ENCODE results near the gene KRT75.

Gene KRT75

GRCh38 chr12:52415870-52416750, 18.1 kb downstream of the KRT75 start:
- Histone ChIP-seq H3K9ac (ENCODE audit: low read length) (no peak overlapping the region), H3K27ac (ENCODE audit: low read length) (no peak overlapping the region), H3K9me3 (ENCODE audit: insufficient read depth, low read length) (no peaks in the 10 kb centered on the region)

GRCh38 chr12:52414936-52415335, 19.2 kb downstream of the KRT75 start:
- no peak overlapping the region for H3K27ac ChIP-seq (ENCODE audit: low read length)
- H3K36me3 ChIP-seq (replicated peaks; ENCODE audit: low read depth, low read length), result no peaks in the 10 kb centered on the region
- H3K9ac ChIP-seq (ENCODE audit: low read length), result no peak overlapping the region
- H2AFZ ChIP-seq (ENCODE audit: low read depth, low read length), result no peak overlapping the region
- no peaks in the 10 kb centered on the region for H4K20me1 ChIP-seq (ENCODE audit: insufficient read depth, low read length)
- H3K4me1 ChIP-seq (ENCODE audit: low read length), result no peaks in the 10 kb centered on the region
- H3K4me3 ChIP-seq (ENCODE audit: low read length), result no peak overlapping the region
- H3K79me2 ChIP-seq (ENCODE audit: low read length), result no peaks in the 10 kb centered on the region
- TF ChIP-seq CTCF (IDR thresholded peaks at IDR 0.05; ENCODE audit: low read depth, low read length) (no peak), EZH2phosphoT487 (IDR thresholded peaks at IDR 0.05; ENCODE audit: low read depth) (no peak)
- no peaks in the 10 kb centered on the region; the same call in 1 of the 2 replicates for H3K27me3 ChIP-seq (ENCODE audit: low read depth, low read length)
- no peak overlapping the region for H3K4me2 ChIP-seq (ENCODE audit: low read length)
- no peaks in the 10 kb centered on the region for H3K9me3 ChIP-seq (ENCODE audit: insufficient read depth, low read length)

More at GRCh38 chr12:52415870-52416750, 18.1 kb downstream of the KRT75 start:
- no peaks in the 10 kb centered on the region for H3K79me2 ChIP-seq (ENCODE audit: low read length)
- no peaks in the 10 kb centered on the region for H4K20me1 ChIP-seq (ENCODE audit: insufficient read depth, low read length)
- H3K4me3 ChIP-seq (ENCODE audit: low read length), result no peak overlapping the region
- H3K4me1 ChIP-seq (ENCODE audit: low read length), result no peaks in the 10 kb centered on the region
- H3K36me3 ChIP-seq (replicated peaks; ENCODE audit: low read depth, low read length), result no peaks in the 10 kb centered on the region
- no peak for TF ChIP-seq EZH2phosphoT487 (IDR thresholded peaks at IDR 0.05; ENCODE audit: low read depth)
- no peak for TF ChIP-seq CTCF (IDR thresholded peaks at IDR 0.05; ENCODE audit: low read depth, low read length)
- H2AFZ ChIP-seq (ENCODE audit: low read depth, low read length), result no peak overlapping the region
- peaks cover 4% of the 10 kb centered on the region for H3K27me3 ChIP-seq (ENCODE audit: low read depth, low read length)
- H3K4me2 ChIP-seq (ENCODE audit: low read length), result no peak overlapping the region

- H3K4me3 ChIP-seq (ENCODE audit: low read length), result no peak overlapping the region
- no peak overlapping the region for H2AFZ ChIP-seq (ENCODE audit: low read depth, low read length)
- H3K79me2 ChIP-seq (ENCODE audit: low read length), result no peaks in the 10 kb centered on the region
- H4K20me1 ChIP-seq (ENCODE audit: insufficient read depth, low read length), result no peaks in the 10 kb centered on the region
- no peak overlapping the region for H3K27ac ChIP-seq (ENCODE audit: low read length)
- H3K4me2 ChIP-seq (ENCODE audit: low read length), result no peak overlapping the region
- no peaks in the 10 kb centered on the region for H3K4me1 ChIP-seq (ENCODE audit: low read length)
- TF ChIP-seq EZH2phosphoT487 (IDR thresholded peaks at IDR 0.05; ENCODE audit: low read depth) (no peak), CTCF (IDR thresholded peaks at IDR 0.05; ENCODE audit: low read depth, low read length) (no peak)
- H3K9ac ChIP-seq (ENCODE audit: low read length), result no peak overlapping the region
- no peaks in the 10 kb centered on the region for H3K36me3 ChIP-seq (replicated peaks; ENCODE audit: low read depth, low read length)
- no peaks in the 10 kb centered on the region; the same call in 1 of the 2 replicates for H3K27me3 ChIP-seq (ENCODE audit: low read depth, low read length)
- H3K9me3 ChIP-seq (ENCODE audit: insufficient read depth, low read length), result no peaks in the 10 kb centered on the region
Observed at GRCh38 chr12:52413782-52414345, 20.3 kb downstream of the KRT75 start.

GRCh38 chr12:52413202-52413601, 21.0 kb downstream of the KRT75 start:
- TF ChIP-seq CTCF (IDR thresholded peaks at IDR 0.05; ENCODE audit: low read depth, low read length) (no peak), EZH2phosphoT487 (IDR thresholded peaks at IDR 0.05; ENCODE audit: low read depth) (no peak)
- H3K27ac ChIP-seq (ENCODE audit: low read length), result no peak overlapping the region
- H3K9ac ChIP-seq (ENCODE audit: low read length), result no peak overlapping the region
- no peaks in the 10 kb centered on the region for H3K9me3 ChIP-seq (ENCODE audit: insufficient read depth, low read length)
- H3K79me2 ChIP-seq (ENCODE audit: low read length), result no peaks in the 10 kb centered on the region
- no peak overlapping the region for H3K4me3 ChIP-seq (ENCODE audit: low read length)
- H3K36me3 ChIP-seq (replicated peaks; ENCODE audit: low read depth, low read length), result no peaks in the 10 kb centered on the region
- no peaks in the 10 kb centered on the region for H4K20me1 ChIP-seq (ENCODE audit: insufficient read depth, low read length)
- no peak overlapping the region for H3K4me2 ChIP-seq (ENCODE audit: low read length)
- H2AFZ ChIP-seq (ENCODE audit: low read depth, low read length), result no peak overlapping the region
- H3K27me3 ChIP-seq (ENCODE audit: low read depth, low read length), result no peaks in the 10 kb centered on the region; the same call in 1 of the 2 replicates
- H3K4me1 ChIP-seq (ENCODE audit: low read length), result no peaks in the 10 kb centered on the region

All from OCI-LY3 (cell line).